Measurements from ENCODE around the gene HCST.

HCST gene

GRCh38 chr19:35895911-35896642 lies 6.3 kb upstream of the HCST start (continued):
- TF ChIP-seq PATZ1 (CRISPR knock-in tag; IDR thresholded peaks at IDR 0.05; ENCODE audit: borderline replicate concordance) (no peak), CSDC2 (CRISPR knock-in tag; IDR thresholded peaks at IDR 0.05) (no peak), PPARA (CRISPR knock-in tag; IDR thresholded peaks at IDR 0.05; ENCODE audit: borderline replicate concordance) (no peak)

- TF ChIP-seq ZNF70 (CRISPR knock-in tag; IDR thresholded peaks at IDR 0.05) = no peak
- TF ChIP-seq PATZ1 (CRISPR knock-in tag; IDR thresholded peaks at IDR 0.05; ENCODE audit: borderline replicate concordance) = no peak
- no peak for TF ChIP-seq ZFP30 (CRISPR knock-in tag; IDR thresholded peaks at IDR 0.05)
- no peak for TF ChIP-seq PPARA (CRISPR knock-in tag; IDR thresholded peaks at IDR 0.05; ENCODE audit: borderline replicate concordance)
- no peak for TF ChIP-seq ARNTL (CRISPR knock-in tag; IDR thresholded peaks at IDR 0.05; ENCODE audit: borderline replicate concordance, low read depth)
- no peak for TF ChIP-seq BACH2 (CRISPR knock-in tag; IDR thresholded peaks at IDR 0.05; ENCODE audit: borderline replicate concordance)
- no peak for TF ChIP-seq POU6F1 (CRISPR knock-in tag; IDR thresholded peaks at IDR 0.05; ENCODE audit: borderline replicate concordance, low read depth)
- no peak for TF ChIP-seq OSR1 (CRISPR knock-in tag; IDR thresholded peaks at IDR 0.05)
- no peak for TF ChIP-seq RARB (CRISPR knock-in tag; IDR thresholded peaks at IDR 0.05)
Observed at GRCh38 chr19:35896643-35897040, 5.7 kb upstream of the HCST start.

GRCh38 chr19:35897706-35898451 lies 4.5 kb upstream of the HCST start:
- ATAC-seq = no peak
- TF ChIP-seq ARNTL (CRISPR knock-in tag; IDR thresholded peaks at IDR 0.05; ENCODE audit: borderline replicate concordance, low read depth) (no peak), TOX (CRISPR knock-in tag; IDR thresholded peaks at IDR 0.05; ENCODE audit: borderline replicate concordance) (no peak), BACH2 (CRISPR knock-in tag; IDR thresholded peaks at IDR 0.05; ENCODE audit: borderline replicate concordance) (no peak), TCF4 (CRISPR knock-in tag; IDR thresholded peaks at IDR 0.05; ENCODE audit: borderline replicate concordance) (no peak), ISL1 (CRISPR knock-in tag; IDR thresholded peaks at IDR 0.05) (no peak), PPARA (CRISPR knock-in tag; IDR thresholded peaks at IDR 0.05; ENCODE audit: borderline replicate concordance) (no peak), OSR1 (CRISPR knock-in tag; IDR thresholded peaks at IDR 0.05) (no peak), RARB (CRISPR knock-in tag; IDR thresholded peaks at IDR 0.05) (no peak)

More at GRCh38 chr19:35896643-35897040, 5.7 kb upstream of the HCST start:
- ATAC-seq = no peak

- no peak for ATAC-seq
- TF ChIP-seq CREB5 (CRISPR knock-in tag; IDR thresholded peaks at IDR 0.05; ENCODE audit: low read depth) (no peak), PATZ1 (CRISPR knock-in tag; IDR thresholded peaks at IDR 0.05; ENCODE audit: borderline replicate concordance) (no peak), ZFP30 (CRISPR knock-in tag; IDR thresholded peaks at IDR 0.05) (no peak), POU6F1 (CRISPR knock-in tag; IDR thresholded peaks at IDR 0.05; ENCODE audit: borderline replicate concordance, low read depth) (no peak), ARNTL (CRISPR knock-in tag; IDR thresholded peaks at IDR 0.05; ENCODE audit: borderline replicate concordance, low read depth) (no peak), SNAI2 (CRISPR knock-in tag; IDR thresholded peaks at IDR 0.05) (no peak), PPARA (CRISPR knock-in tag; IDR thresholded peaks at IDR 0.05; ENCODE audit: borderline replicate concordance) (no peak), BACH2 (CRISPR knock-in tag; IDR thresholded peaks at IDR 0.05; ENCODE audit: borderline replicate concordance) (no peak), CSRNP3 (CRISPR knock-in tag; IDR thresholded peaks at IDR 0.05) (no peak), ZNF565 (CRISPR knock-in tag; conservative IDR thresholded peaks at IDR 0.05; ENCODE audit: low read depth) (no peak), ESRRG (CRISPR knock-in tag; IDR thresholded peaks at IDR 0.05) (no peak), TCF4 (CRISPR knock-in tag; IDR thresholded peaks at IDR 0.05; ENCODE audit: borderline replicate concordance) (no peak)
Observed at GRCh38 chr19:35898499-35898809, 3.9 kb upstream of the HCST start.
